Aorta (tissue), 5 donors: Measurements from ENCODE around the gene SORBS1. TPM values are rescaled to one million over a fixed set of nuclear protein-coding genes. Genes with fewer than 3 reads are reported as not detected.

Experiments
- ATAC-seq: fragments of 200-7000 bp; cut with Tn5 transposase; one replicate; pipeline ENCODE4 v1.9.1; 2022; ENCODE audit warnings: moderate library complexity; ENCODE audit not compliant: low FRiP score
- DNase-seq, 2 donors: peaks; one replicate each; pipeline ENCODE4 v3.0.0-alpha.2; 2020
- H3K27ac ChIP-seq, 2 donors: one replicate each; pipeline ENCODE4 v1.5.1; 2013; ENCODE audit warnings: low read length in 2 of 2, mild to moderate bottlenecking in 2 of 2, moderate library complexity in 2 of 2, control low read depth in 1 of 2, inconsistent platforms in 1 of 2, low read depth in 1 of 2
- H3K27me3 ChIP-seq, 2 donors: one replicate each; pipeline ENCODE4 v1.6.1; 2013; ENCODE audit warnings: control low read depth in 1 of 2, low read length in 1 of 2, mild to moderate bottlenecking in 1 of 2, moderate library complexity in 1 of 2; ENCODE audit not compliant: insufficient read depth in 2 of 2, control insufficient read depth in 1 of 2
- H3K36me3 ChIP-seq, 2 donors: one replicate each; pipeline ENCODE4 v1.6.1; 2013; ENCODE audit warnings: control low read depth in 1 of 2, low read length in 1 of 2, mild to moderate bottlenecking in 1 of 2; ENCODE audit not compliant: insufficient read depth in 2 of 2, control insufficient read depth in 1 of 2
- H3K4me1 ChIP-seq, 2 donors: one replicate each; pipeline ENCODE4 v1.6.1; 2013; ENCODE audit warnings: low read length in 2 of 2, control low read depth in 1 of 2, mild to moderate bottlenecking in 1 of 2, moderate library complexity in 1 of 2; ENCODE audit not compliant: insufficient read depth in 2 of 2, control insufficient read depth in 1 of 2
- H3K4me3 ChIP-seq, 2 donors: one replicate each; pipeline ENCODE4 v1.5.1; 2013; ENCODE audit warnings: low read length in 2 of 2, control low read depth in 1 of 2, mild to moderate bottlenecking in 1 of 2
- H3K9me3 ChIP-seq: one replicate; pipeline ENCODE4 v1.6.1; 2013; ENCODE audit warnings: mild to moderate bottlenecking, low read length; ENCODE audit not compliant: control insufficient read depth
- WGBS, 2 donors: extraction: QIAGEN DNeasy Blood & Tissue Kit; methylation state at CpG; one replicate each; pipeline ENCODE4 v1.1.7; 2013; 5-methylcytosine and 5-hydroxymethylcytosine counted together
- intact Hi-C, 2 donors: fragments of 100-400 bp; cut with DNase I; formaldehyde crosslinking; loops; one replicate each; pipeline versions ENCODE4 v1.14.2 to v1.15.0; 2022
- polyA plus RNA-seq, 2 donors: library from polyadenylated mRNA; stranded (reverse); fragments of 200-250 nt; gene quantifications; one replicate each; pipeline ENCODE4 v1.2.3, GENCODE V29; 2013
- total RNA-seq, 2 donors: library from RNA; stranded (reverse); fragmentation: NEBNext Ultra II Directional; extraction: Animal tissue kit (Norgen Biotek cat#: 25700); gene quantifications; one replicate each; pipeline ENCODE4 v1.2.1, GENCODE V29; 2021
- donor health status: healthy with polysubstance abuse.
- donor health status: Bipolar disorder and iron deficiency.
- donor health status: DM: no; HTN: no; CAD: no.
- donor health status: DM: no; HTN: no; CAD: no.
- donor health status: DM: yes; HTN: yes; CAD: no.

SORBS1 gene
- total and polyA plus RNA-seq, 4 donors: 371 to 1,478 (median 482) TPM

GRCh38 chr10:95572131-95572820, 11.1 kb upstream of the SORBS1 start:
- H3K27ac ChIP-seq: no peak overlapping the region
- 90 to 92% methylated on average over 7 of the region's 7 CpGs for WGBS, 2 donors
- no peaks in the 10 kb centered on the region for H3K27me3 ChIP-seq
- H3K4me1 ChIP-seq: no peaks in the 10 kb centered on the region
- no peaks in the 10 kb centered on the region for H3K36me3 ChIP-seq
- no peak overlapping the region for H3K4me3 ChIP-seq
- intact Hi-C loops: no loop called here
- ATAC-seq (no peak), DNase-seq (no peak)
- H3K9me3 ChIP-seq: no peaks in the 10 kb centered on the region

GRCh38 chr10:95571390-95571789, 10.2 kb upstream of the SORBS1 start:
- no peak for DNase-seq
- Histone ChIP-seq H3K36me3 (no peaks in the 10 kb centered on the region), H3K27ac (no peak overlapping the region), H3K9me3 (no peaks in the 10 kb centered on the region), H3K27me3 (no peaks in the 10 kb centered on the region), H3K4me1 (no peaks in the 10 kb centered on the region), H3K4me3 (no peak overlapping the region)
- WGBS, 2 donors: 93 to 95% methylated on average over 4 of the region's 4 CpGs
- intact Hi-C loops: no loop called here
- ATAC-seq: no peak

- ATAC-seq (no peak), DNase-seq (no peak)
- intact Hi-C loops: no loop called here
- no peak overlapping the region for H3K4me3 ChIP-seq
- H3K27ac ChIP-seq: no peak overlapping the region
- H3K36me3 ChIP-seq: no peaks in the 10 kb centered on the region
- no peaks in the 10 kb centered on the region for H3K4me1 ChIP-seq
- H3K9me3 ChIP-seq: no peaks in the 10 kb centered on the region
- no peaks in the 10 kb centered on the region for H3K27me3 ChIP-seq
Observed at GRCh38 chr10:95569368-95569767, 8.2 kb upstream of the SORBS1 start.

GRCh38 chr10:95567903-95568630, 6.9 kb upstream of the SORBS1 start:
- no peak for ATAC-seq
- H3K36me3 ChIP-seq: no peaks in the 10 kb centered on the region
- H3K27me3 ChIP-seq: no peaks in the 10 kb centered on the region
- H3K27ac ChIP-seq: no peak overlapping the region
- DNase-seq: no peak
- H3K4me3 ChIP-seq: no peak overlapping the region
- intact Hi-C loops: no loop called here
- WGBS, 2 donors: 64 to 69% methylated on average over 5 of the region's 5 CpGs
- H3K4me1 ChIP-seq: no peaks in the 10 kb centered on the region
- H3K9me3 ChIP-seq: no peaks in the 10 kb centered on the region

- Histone ChIP-seq H3K9me3 (no peaks in the 10 kb centered on the region), H3K4me3 (no peak overlapping the region), H3K27ac (no peak overlapping the region), H3K4me1 (no peaks in the 10 kb centered on the region), H3K36me3 (no peaks in the 10 kb centered on the region), H3K27me3 (no peaks in the 10 kb centered on the region)
- 94 to 98% methylated on average over 6 of the region's 6 CpGs for WGBS, 2 donors
- DNase-seq (no peak), ATAC-seq (no peak)
- intact Hi-C loops: no loop called here
Observed at GRCh38 chr10:95566136-95566535, 5.0 kb upstream of the SORBS1 start.

- intact Hi-C loops: no loop called here
- no peak overlapping the region for H3K27ac ChIP-seq
- 88 to 91% methylated on average over 7 of the region's 7 CpGs for WGBS, 2 donors
- no peaks in the 10 kb centered on the region for H3K4me1 ChIP-seq
- H3K4me3 ChIP-seq: no peak overlapping the region
- H3K9me3 ChIP-seq: no peaks in the 10 kb centered on the region
- DNase-seq (no peak), ATAC-seq (no peak)
- H3K36me3 ChIP-seq: no peaks in the 10 kb centered on the region
- H3K27me3 ChIP-seq: no peaks in the 10 kb centered on the region
Observed at GRCh38 chr10:95565336-95565735, 4.2 kb upstream of the SORBS1 start.

GRCh38 chr10:95564291-95564690, 3.1 kb upstream of the SORBS1 start:
- Histone ChIP-seq H3K27me3 (no peaks in the 10 kb centered on the region), H3K9me3 (no peaks in the 10 kb centered on the region), H3K27ac (no peak overlapping the region), H3K4me1 (no peaks in the 10 kb centered on the region), H3K36me3 (no peaks in the 10 kb centered on the region), H3K4me3 (no peak overlapping the region)
- WGBS, 2 donors: 98 to 99% methylated on average over 7 of the region's 7 CpGs
- intact Hi-C loops: loop anchor here in 1 of 2 donors (5.0 kb wide), 2 partner anchors 38 to 122 kb away; no protein-coding TSS in a partner anchor
- no peak for DNase-seq
- no peak for ATAC-seq

GRCh38 chr10:95562341-95562965, 1.3 kb upstream of the SORBS1 start:
- Histone ChIP-seq H3K27ac (no peak overlapping the region), H3K36me3 (no peaks in the 10 kb centered on the region), H3K9me3 (no peaks in the 10 kb centered on the region), H3K4me3 (no peak overlapping the region), H3K4me1 (no peaks in the 10 kb centered on the region), H3K27me3 (no peaks in the 10 kb centered on the region)
- ATAC-seq: no peak
- DNase-seq: no peak
- intact Hi-C loops: loop anchor here in 1 of 2 donors (5.0 kb wide), 2 partner anchors 40 to 120 kb away; no protein-coding TSS in a partner anchor
- 75 to 78% methylated on average over 7 of the region's 7 CpGs for WGBS, 2 donors
